ENCODE data around the gene RIMBP2.

Gene RIMBP2

GRCh38 chr12:130506844-130507243, 209.3 kb downstream of the RIMBP2 start:
- in situ Hi-C loops (cut with MboI; ENCODE audit: low sequenced_read_pairs, unreplicated experiment) = no loop called here
- no peak for TF ChIP-seq CTCF (IDR thresholded peaks at IDR 0.05; ENCODE audit: borderline replicate concordance, control extremely low read depth, extremely low read depth, insufficient read depth, missing control alignments)

GRCh38 chr12:130504840-130505175, 211.3 kb downstream of the RIMBP2 start:
- no peak for DNase-seq (ENCODE audit: low spot score)
- in situ Hi-C loops (cut with MboI; ENCODE audit: low sequenced_read_pairs, unreplicated experiment) = no loop called here

More at GRCh38 chr12:130506844-130507243, 209.3 kb downstream of the RIMBP2 start:
- no peak for DNase-seq (ENCODE audit: low spot score)

GRCh38 chr12:130504110-130504839, 211.8 kb downstream of the RIMBP2 start:
- in situ Hi-C loops (cut with MboI; ENCODE audit: low sequenced_read_pairs, unreplicated experiment) = no loop called here

More at GRCh38 chr12:130504840-130505175, 211.3 kb downstream of the RIMBP2 start:
- no peak for TF ChIP-seq CTCF (IDR thresholded peaks at IDR 0.05; ENCODE audit: borderline replicate concordance, control extremely low read depth, extremely low read depth, insufficient read depth, missing control alignments)

GRCh38 chr12:130501821-130502220, 214.3 kb downstream of the RIMBP2 start:
- in situ Hi-C loops (cut with MboI; ENCODE audit: low sequenced_read_pairs, unreplicated experiment) = no loop called here
- no peak for DNase-seq (ENCODE audit: low spot score)
- TF ChIP-seq CTCF (IDR thresholded peaks at IDR 0.05; ENCODE audit: borderline replicate concordance, control extremely low read depth, extremely low read depth, insufficient read depth, missing control alignments) = no peak

More at GRCh38 chr12:130504110-130504839, 211.8 kb downstream of the RIMBP2 start:
- no peak for DNase-seq (ENCODE audit: low spot score)
- no peak for TF ChIP-seq CTCF (IDR thresholded peaks at IDR 0.05; ENCODE audit: borderline replicate concordance, control extremely low read depth, extremely low read depth, insufficient read depth, missing control alignments)

GRCh38 chr12:130500835-130501330, 215.2 kb downstream of the RIMBP2 start:
- no peak for DNase-seq (ENCODE audit: low spot score)
- TF ChIP-seq CTCF (IDR thresholded peaks at IDR 0.05; ENCODE audit: borderline replicate concordance, control extremely low read depth, extremely low read depth, insufficient read depth, missing control alignments) = no peak
- in situ Hi-C loops (cut with MboI; ENCODE audit: low sequenced_read_pairs, unreplicated experiment) = no loop called here

- in situ Hi-C loops (cut with MboI; ENCODE audit: low sequenced_read_pairs, unreplicated experiment) = no loop called here
- TF ChIP-seq CTCF (IDR thresholded peaks at IDR 0.05; ENCODE audit: borderline replicate concordance, control extremely low read depth, extremely low read depth, insufficient read depth, missing control alignments) = no peak
- DNase-seq (ENCODE audit: low spot score) = no peak
These were observed 216.6 kb downstream of the RIMBP2 start for GRCh38 chr12:130499474-130499873.
